Measurements from ENCODE around the gene BRD1. TPM values are rescaled to one million over a fixed set of nuclear protein-coding genes. Genes with fewer than 3 reads are reported as not detected.

BRD1 gene
- total and polyA plus RNA-seq, 2 experiments from 2014 or later, result 12.3 to 33.8 TPM

- H3K27ac ChIP-seq (ENCODE audit: low read depth), result no peak overlapping the region
- Mint-ChIP-seq H3K4me1 (peaks cover 4% of the 10 kb centered on the region), H3K9me3 (peaks cover 10% of the 10 kb centered on the region; the same call in 2 of the 3 replicates), H3K27ac (no peak overlapping the region), H3K27me3 (ENCODE audit: insufficient read depth, low read depth, poor library complexity) (peaks cover 16% of the 10 kb centered on the region), H3K36me3 (ENCODE audit: low read depth) (no peaks in the 10 kb centered on the region), H3K4me3 (no peak overlapping the region)
- no peaks in the 10 kb centered on the region for H3F3A ChIP-seq (replicated peaks; ENCODE audit: low read depth)
- H3K9me2 ChIP-seq (ENCODE audit: insufficient read depth), result no peaks in the 10 kb centered on the region
- ATAC-seq (no peak), DNase-seq (ENCODE audit: low spot score) (no peak)
- H3K36me3 ChIP-seq (ENCODE audit: insufficient read depth), result no peaks in the 10 kb centered on the region
- no peaks in the 10 kb centered on the region for H3K27me3 ChIP-seq (ENCODE audit: insufficient read depth)
- no peak overlapping the region for H3K4me2 ChIP-seq
- H3K79me2 ChIP-seq (replicated peaks; ENCODE audit: insufficient read depth), result no peaks in the 10 kb centered on the region
- TF ChIP-seq STAT1 (IDR thresholded peaks at IDR 0.05; ENCODE audit: unreplicated experiment), result no peak
- TF ChIP-seq CREB1 (CRISPR knock-in tag; IDR thresholded peaks at IDR 0.05; ENCODE audit: low read depth), result no peak
- TF ChIP-seq EZH2 (IDR thresholded peaks at IDR 0.05; ENCODE audit: low read depth, unreplicated experiment), result no peak
- no peak for TF ChIP-seq POLR2AphosphoS5 (IDR thresholded peaks at IDR 0.05; ENCODE audit: low read depth)
- no peak for TF ChIP-seq ZNF114 (CRISPR knock-in tag; IDR thresholded peaks at IDR 0.05)
- TF ChIP-seq JUNB (IDR thresholded peaks at IDR 0.05; ENCODE audit: unreplicated experiment), result no peak
- TF ChIP-seq ZNF331 (CRISPR knock-in tag; IDR thresholded peaks at IDR 0.05; ENCODE audit: low read depth), result no peak
- no peaks in the 10 kb centered on the region for H4K20me1 ChIP-seq (replicated peaks; ENCODE audit: insufficient read depth)
- H3K4me3 ChIP-seq, result no peak overlapping the region
- H3K4me1 ChIP-seq (ENCODE audit: insufficient read depth), result no peaks in the 10 kb centered on the region
- no peak overlapping the region for H2AFZ ChIP-seq
Observed at GRCh38 chr22:49727881-49728569, 99.6 kb downstream of the BRD1 start.

- Histone ChIP-seq H3K4me3 (no peak overlapping the region), H3K27me3 (ENCODE audit: insufficient read depth) (no peaks in the 10 kb centered on the region), H3K27ac (ENCODE audit: low read depth) (no peak overlapping the region), H3F3A (replicated peaks; ENCODE audit: low read depth) (no peaks in the 10 kb centered on the region), H3K36me3 (ENCODE audit: insufficient read depth) (no peaks in the 10 kb centered on the region), H3K4me1 (ENCODE audit: insufficient read depth) (no peaks in the 10 kb centered on the region), H3K9me2 (ENCODE audit: insufficient read depth) (no peaks in the 10 kb centered on the region), H2AFZ (no peak overlapping the region), H3K79me2 (replicated peaks; ENCODE audit: insufficient read depth) (no peaks in the 10 kb centered on the region), H3K4me2 (no peak overlapping the region), H4K20me1 (replicated peaks; ENCODE audit: insufficient read depth) (no peaks in the 10 kb centered on the region)
- no peak for ATAC-seq
- Mint-ChIP-seq H3K36me3 (ENCODE audit: low read depth) (no peaks in the 10 kb centered on the region), H3K27ac (no peak overlapping the region), H3K4me1 (peaks cover 3% of the 10 kb centered on the region), H3K9me3 (peaks cover 5% of the 10 kb centered on the region; the same call in 2 of the 3 replicates), H3K4me3 (no peak overlapping the region), H3K27me3 (ENCODE audit: insufficient read depth, low read depth, poor library complexity) (peaks cover 16% of the 10 kb centered on the region)
- TF ChIP-seq ZNF114 (CRISPR knock-in tag; IDR thresholded peaks at IDR 0.05) (no peak), NANOG (IDR thresholded peaks at IDR 0.05; ENCODE audit: borderline replicate concordance) (no peak), JUNB (IDR thresholded peaks at IDR 0.05; ENCODE audit: unreplicated experiment) (no peak), EZH2 (IDR thresholded peaks at IDR 0.05; ENCODE audit: low read depth, unreplicated experiment) (no peak), CREB1 (CRISPR knock-in tag; IDR thresholded peaks at IDR 0.05; ENCODE audit: low read depth) (no peak), ZNF462 (CRISPR knock-in tag; IDR thresholded peaks at IDR 0.05) (no peak), POLR2AphosphoS5 (IDR thresholded peaks at IDR 0.05; ENCODE audit: low read depth) (no peak), EZH2phosphoT487 (IDR thresholded peaks at IDR 0.05; ENCODE audit: unreplicated experiment) (no peak)
- no peak for DNase-seq (ENCODE audit: low spot score)
Observed at GRCh38 chr22:49727191-49727880, 100.3 kb downstream of the BRD1 start.

Data from GM23338 (cell line).